Adrenal gland (tissue), 5 donors: ENCODE results near the gene PCDHA5.

Experiments used
- POLR2A ChIP-seq, 2 donors: fragments of 450-650 bp; IDR thresholded peaks; one replicate each; pipeline ENCODE4 v1.6.1; 2017; ENCODE audit warnings: antibody characterized with exemption in 2 of 2, mild to moderate bottlenecking in 2 of 2, moderate library complexity in 1 of 2
- TF ChIP-seq, protein P1 (sequence below), 6 experiments: fragments of 450-650 bp in 4 of 6; fragments of 200-600 bp in 2 of 6; sonication (generic) in 1 of 6; IDR thresholded peaks; 1 replicate in 5 of 6; 2 replicates in 1 of 6; pipeline versions ENCODE4 v1.5.1 to v1.8.0; 2016 to 2021; ENCODE audit warnings: antibody characterized with exemption in 6 of 6, mild to moderate bottlenecking in 2 of 6, moderate library complexity in 1 of 6
- donor health status: DM: no; HTN: no; CAD: no.

DNA sequence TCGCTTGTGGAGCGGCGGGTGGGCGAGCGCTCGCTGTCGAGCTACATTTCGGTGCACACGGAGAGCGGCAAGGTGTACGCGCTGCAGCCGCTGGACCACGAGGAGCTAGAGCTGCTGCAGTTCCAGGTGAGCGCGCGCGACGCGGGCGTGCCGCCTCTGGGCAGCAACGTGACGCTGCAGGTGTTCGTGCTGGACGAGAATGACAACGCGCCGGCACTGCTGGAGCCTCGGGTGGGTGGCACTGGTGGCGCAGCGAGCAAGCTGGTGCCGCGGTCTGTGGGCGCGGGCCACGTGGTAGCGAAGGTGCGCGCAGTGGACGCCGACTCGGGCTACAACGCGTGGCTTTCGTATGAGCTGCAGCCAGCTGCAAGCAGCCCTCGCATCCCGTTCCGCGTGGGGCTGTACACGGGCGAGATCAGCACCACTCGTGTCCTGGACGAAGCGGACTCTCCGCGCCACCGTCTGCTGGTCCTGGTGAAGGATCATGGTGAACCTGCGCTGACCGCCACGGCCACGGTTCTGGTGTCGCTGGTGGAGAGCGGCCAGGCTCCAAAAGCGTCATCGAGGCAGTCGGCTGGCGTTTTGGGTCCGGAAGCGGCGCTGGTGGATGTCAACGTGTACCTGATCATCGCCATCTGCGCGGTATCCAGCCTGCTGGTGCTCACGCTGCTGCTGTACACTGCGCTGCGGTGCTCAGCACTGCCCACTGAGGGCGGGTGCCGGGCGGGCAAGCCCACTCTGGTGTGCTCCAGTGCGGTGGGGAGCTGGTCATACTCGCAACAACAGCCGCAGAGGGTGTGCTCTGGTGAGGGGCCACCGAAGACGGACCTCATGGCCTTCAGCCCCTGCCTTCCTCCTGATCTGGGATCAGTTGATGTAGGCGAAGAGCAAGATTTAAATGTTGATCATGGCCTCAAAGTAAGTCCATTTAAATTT lies 21.7 kb downstream of the PCDHA5 start:
- TF ChIP-seq, protein P1, sequence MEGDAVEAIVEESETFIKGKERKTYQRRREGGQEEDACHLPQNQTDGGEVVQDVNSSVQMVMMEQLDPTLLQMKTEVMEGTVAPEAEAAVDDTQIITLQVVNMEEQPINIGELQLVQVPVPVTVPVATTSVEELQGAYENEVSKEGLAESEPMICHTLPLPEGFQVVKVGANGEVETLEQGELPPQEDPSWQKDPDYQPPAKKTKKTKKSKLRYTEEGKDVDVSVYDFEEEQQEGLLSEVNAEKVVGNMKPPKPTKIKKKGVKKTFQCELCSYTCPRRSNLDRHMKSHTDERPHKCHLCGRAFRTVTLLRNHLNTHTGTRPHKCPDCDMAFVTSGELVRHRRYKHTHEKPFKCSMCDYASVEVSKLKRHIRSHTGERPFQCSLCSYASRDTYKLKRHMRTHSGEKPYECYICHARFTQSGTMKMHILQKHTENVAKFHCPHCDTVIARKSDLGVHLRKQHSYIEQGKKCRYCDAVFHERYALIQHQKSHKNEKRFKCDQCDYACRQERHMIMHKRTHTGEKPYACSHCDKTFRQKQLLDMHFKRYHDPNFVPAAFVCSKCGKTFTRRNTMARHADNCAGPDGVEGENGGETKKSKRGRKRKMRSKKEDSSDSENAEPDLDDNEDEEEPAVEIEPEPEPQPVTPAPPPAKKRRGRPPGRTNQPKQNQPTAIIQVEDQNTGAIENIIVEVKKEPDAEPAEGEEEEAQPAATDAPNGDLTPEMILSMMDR (IDR thresholded peaks at IDR 0.05): no peak
- TF ChIP-seq POLR2A (IDR thresholded peaks at IDR 0.05): no peak
